ENCODE results near the gene DPEP1. TPM values are rescaled to one million over a fixed set of nuclear protein-coding genes. Genes with fewer than 3 reads are reported as not detected.

DPEP1 gene
- polyA plus RNA-seq, 3 donors: not detected

GRCh38 chr16:89599902-89600301 lies 13.5 kb upstream of the DPEP1 start:
- H3K4me1 Mint-ChIP-seq: peaks cover 7% of the 10 kb centered on the region
- Histone ChIP-seq H3K4me3 (replicated peaks in 1 of 3; ENCODE audit: low read depth in 2 of 3, low read length in 3 of 3) (no peak overlapping the region), H3K79me2 (ENCODE audit: insufficient read depth, low read length) (no peaks in the 10 kb centered on the region), H3K9ac (ENCODE audit: insufficient read depth, low read length, poor library complexity, severe bottlenecking) (no peak overlapping the region), H3K4me1 (ENCODE audit: control insufficient read depth in 1 of 2, insufficient read depth in 2 of 2, low read length in 2 of 2) (peaks cover 0 to 8% of the 10 kb centered on the region in 2 donors), H3K36me3 (replicated peaks in 1 of 2; ENCODE audit: control insufficient read depth in 1 of 2, insufficient read depth in 2 of 2, low read length in 2 of 2) (no peaks in the 10 kb centered on the region), H3K27ac (ENCODE audit: low read depth in 1 of 2, low read length in 2 of 2) (no peak overlapping the region), H3K4me2 (replicated peaks; ENCODE audit: extremely low read depth, low read length, poor library complexity, severe bottlenecking) (no peak overlapping the region), H3K9me3 (replicated peaks in 1 of 2; ENCODE audit: control insufficient read depth in 1 of 2, insufficient read depth in 1 of 2, low read length in 2 of 2) (no peaks in the 10 kb centered on the region), H4K20me1 (ENCODE audit: insufficient read depth, low read length) (no peaks in the 10 kb centered on the region), H3K27me3 (ENCODE audit: control insufficient read depth in 2 of 2, insufficient read depth in 2 of 2, low read length in 2 of 2) (no peaks in the 10 kb centered on the region), H2AFZ (ENCODE audit: insufficient read depth, low read depth, low read length, poor library complexity, severe bottlenecking) (no peak overlapping the region)
- peaks cover 0 to 5% (median 0%) of the 10 kb centered on the region in 7 donors for H3K9me3 Mint-ChIP-seq
- no peak overlapping the region for H3K27ac Mint-ChIP-seq
- no peak for DNase-seq
- WGBS (ENCODE audit: insufficient coverage): 88% methylated on average over 9 of the region's 10 CpGs
- intact Hi-C loops (cut with micrococcal nuclease): no loop called here
- H3K27me3 Mint-ChIP-seq (ENCODE audit: low read depth in 3 of 3): peaks cover 2 to 23% (median 4%) of the 10 kb centered on the region in 3 donors
- TF ChIP-seq, protein P1, sequence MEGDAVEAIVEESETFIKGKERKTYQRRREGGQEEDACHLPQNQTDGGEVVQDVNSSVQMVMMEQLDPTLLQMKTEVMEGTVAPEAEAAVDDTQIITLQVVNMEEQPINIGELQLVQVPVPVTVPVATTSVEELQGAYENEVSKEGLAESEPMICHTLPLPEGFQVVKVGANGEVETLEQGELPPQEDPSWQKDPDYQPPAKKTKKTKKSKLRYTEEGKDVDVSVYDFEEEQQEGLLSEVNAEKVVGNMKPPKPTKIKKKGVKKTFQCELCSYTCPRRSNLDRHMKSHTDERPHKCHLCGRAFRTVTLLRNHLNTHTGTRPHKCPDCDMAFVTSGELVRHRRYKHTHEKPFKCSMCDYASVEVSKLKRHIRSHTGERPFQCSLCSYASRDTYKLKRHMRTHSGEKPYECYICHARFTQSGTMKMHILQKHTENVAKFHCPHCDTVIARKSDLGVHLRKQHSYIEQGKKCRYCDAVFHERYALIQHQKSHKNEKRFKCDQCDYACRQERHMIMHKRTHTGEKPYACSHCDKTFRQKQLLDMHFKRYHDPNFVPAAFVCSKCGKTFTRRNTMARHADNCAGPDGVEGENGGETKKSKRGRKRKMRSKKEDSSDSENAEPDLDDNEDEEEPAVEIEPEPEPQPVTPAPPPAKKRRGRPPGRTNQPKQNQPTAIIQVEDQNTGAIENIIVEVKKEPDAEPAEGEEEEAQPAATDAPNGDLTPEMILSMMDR (IDR thresholded peaks at IDR 0.05): no peak
- no peaks in the 10 kb centered on the region for H3K36me3 Mint-ChIP-seq
- H3K4me3 Mint-ChIP-seq: no peak overlapping the region

DNA sequence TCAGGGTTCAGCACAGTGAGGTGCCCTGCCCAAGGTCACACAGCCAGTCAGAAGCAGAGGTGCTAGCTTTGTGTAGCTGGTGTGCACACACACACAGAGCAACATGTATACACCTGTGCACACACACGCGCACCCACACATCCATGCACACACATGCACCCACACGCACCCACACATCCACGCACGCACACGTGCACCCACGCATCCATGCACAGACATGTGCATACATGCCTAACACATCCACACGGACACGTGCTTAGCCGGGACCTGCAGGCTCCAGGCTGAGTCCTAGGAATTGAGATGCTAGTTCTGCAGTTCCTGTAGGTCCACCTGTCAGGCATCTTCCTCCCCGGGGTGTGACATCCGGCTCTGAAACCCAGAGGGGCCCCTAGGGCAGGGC lies 13.0 kb upstream of the DPEP1 start:
- Histone ChIP-seq H3K27me3 (ENCODE audit: control insufficient read depth in 2 of 2, insufficient read depth in 2 of 2, low read length in 2 of 2) (no peaks in the 10 kb centered on the region), H3K9me3 (replicated peaks in 1 of 2; ENCODE audit: control insufficient read depth in 1 of 2, insufficient read depth in 1 of 2, low read length in 2 of 2) (no peaks in the 10 kb centered on the region), H4K20me1 (ENCODE audit: insufficient read depth, low read length) (no peaks in the 10 kb centered on the region), H3K9ac (ENCODE audit: insufficient read depth, low read length, poor library complexity, severe bottlenecking) (no peak overlapping the region), H3K79me2 (ENCODE audit: insufficient read depth, low read length) (no peaks in the 10 kb centered on the region), H3K4me2 (replicated peaks; ENCODE audit: extremely low read depth, low read length, poor library complexity, severe bottlenecking) (no peak overlapping the region), H3K36me3 (replicated peaks in 1 of 2; ENCODE audit: control insufficient read depth in 1 of 2, insufficient read depth in 2 of 2, low read length in 2 of 2) (no peaks in the 10 kb centered on the region), H3K4me1 (ENCODE audit: control insufficient read depth in 1 of 2, insufficient read depth in 2 of 2, low read length in 2 of 2) (peaks cover 0 to 8% of the 10 kb centered on the region in 2 donors), H3K27ac (ENCODE audit: low read depth in 1 of 2, low read length in 2 of 2) (no peak overlapping the region), H3K4me3 (replicated peaks in 1 of 3; ENCODE audit: low read depth in 2 of 3, low read length in 3 of 3) (no peak overlapping the region), H2AFZ (ENCODE audit: insufficient read depth, low read depth, low read length, poor library complexity, severe bottlenecking) (no peak overlapping the region)
- TF ChIP-seq, protein P1 (IDR thresholded peaks at IDR 0.05): no peak
- H3K4me3 Mint-ChIP-seq: no peak overlapping the region
- peaks cover 0 to 5% (median 0%) of the 10 kb centered on the region in 7 donors for H3K9me3 Mint-ChIP-seq
- intact Hi-C loops (cut with micrococcal nuclease): no loop called here
- 91% methylated on average over 12 of the region's 12 CpGs for WGBS (ENCODE audit: insufficient coverage)
- peaks cover 2 to 23% (median 4%) of the 10 kb centered on the region in 3 donors for H3K27me3 Mint-ChIP-seq (ENCODE audit: low read depth in 3 of 3)
- no peak overlapping the region for H3K27ac Mint-ChIP-seq
- DNase-seq: no peak
- peaks cover 7% of the 10 kb centered on the region for H3K4me1 Mint-ChIP-seq
- no peaks in the 10 kb centered on the region for H3K36me3 Mint-ChIP-seq

All from CD14-positive monocyte (primary cell).